Left lobe of liver (tissue), 2 donors: ENCODE data around the gene MGLL. TPM values are rescaled to one million over a fixed set of nuclear protein-coding genes. Genes with fewer than 3 reads are reported as not detected.

Experiments used
- ATAC-seq: fragments of 200-7000 bp; cut with Tn5 transposase; one replicate; pipeline ENCODE4 v1.9.1; 2020; ENCODE audit warnings: mild to moderate bottlenecking, moderate library complexity
- DNase-seq: peaks from one replicate; pipeline ENCODE4 v3.0.0-alpha.2; 2020; ENCODE audit warnings: low spot score
- total RNA-seq: library from RNA; stranded (reverse); gene quantifications from one replicate; pipeline ENCODE4 v1.2.1, GENCODE V29; 2021
- donor health status: DM: no; HTN: no; CAD: no; lungs with moderate emphysema.
- donor health status: DM: no; HTN: yes; CAD: no.

MGLL gene
- total RNA-seq, 1 donor from 2014 or later, result 139 TPM

DNA sequence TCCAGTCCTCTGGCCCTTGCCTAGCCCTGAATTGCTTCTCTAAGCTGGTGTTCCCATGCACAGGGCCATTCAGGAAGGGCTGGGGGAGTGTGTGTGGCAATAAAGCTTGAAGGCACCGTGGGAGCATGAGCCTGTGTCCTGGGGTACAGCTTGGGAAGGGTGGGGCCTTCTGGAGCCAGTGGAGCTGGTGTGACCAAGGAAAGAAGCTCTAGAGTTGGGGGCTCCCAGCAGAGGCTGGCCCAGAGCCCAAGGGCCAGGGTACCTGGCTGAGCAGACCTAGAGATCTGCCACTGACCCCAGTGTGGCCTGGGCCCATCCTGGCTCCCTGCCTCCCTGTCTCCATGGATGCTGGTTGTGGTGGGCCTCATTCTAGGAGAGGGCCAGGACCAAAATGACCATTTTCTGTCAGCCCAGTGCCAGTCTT lies 141.5 kb downstream of the MGLL start:
- ATAC-seq (no peak), DNase-seq (peak; percentile 41)

DNA sequence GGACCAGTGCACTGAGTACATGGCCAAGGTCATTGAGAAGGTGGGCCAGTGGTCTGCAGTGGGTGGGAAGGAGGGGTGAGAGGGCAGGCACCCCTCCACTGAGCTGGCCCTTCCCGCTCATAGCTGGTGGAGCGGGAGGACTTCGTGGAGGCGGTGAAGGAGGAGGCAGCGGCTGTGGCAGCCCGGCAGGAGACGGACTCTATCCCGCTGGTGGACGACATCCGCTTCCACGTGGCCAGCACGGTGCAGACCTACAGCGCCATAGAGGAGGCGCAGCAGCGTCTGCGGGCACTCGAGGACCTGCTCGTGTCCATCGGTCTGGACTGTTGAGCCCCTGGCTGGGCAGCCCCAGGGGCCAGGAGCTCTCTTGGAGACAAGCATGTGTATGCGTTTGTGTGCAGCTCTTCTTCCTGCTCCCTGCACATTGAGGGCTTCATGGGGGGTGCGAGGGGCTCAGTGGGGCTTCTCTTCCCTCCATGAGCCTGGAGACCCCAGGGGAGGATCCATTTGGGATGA lies 142.1 kb downstream of the MGLL start:
- DNase-seq (no peak), ATAC-seq (no peak)

DNA sequence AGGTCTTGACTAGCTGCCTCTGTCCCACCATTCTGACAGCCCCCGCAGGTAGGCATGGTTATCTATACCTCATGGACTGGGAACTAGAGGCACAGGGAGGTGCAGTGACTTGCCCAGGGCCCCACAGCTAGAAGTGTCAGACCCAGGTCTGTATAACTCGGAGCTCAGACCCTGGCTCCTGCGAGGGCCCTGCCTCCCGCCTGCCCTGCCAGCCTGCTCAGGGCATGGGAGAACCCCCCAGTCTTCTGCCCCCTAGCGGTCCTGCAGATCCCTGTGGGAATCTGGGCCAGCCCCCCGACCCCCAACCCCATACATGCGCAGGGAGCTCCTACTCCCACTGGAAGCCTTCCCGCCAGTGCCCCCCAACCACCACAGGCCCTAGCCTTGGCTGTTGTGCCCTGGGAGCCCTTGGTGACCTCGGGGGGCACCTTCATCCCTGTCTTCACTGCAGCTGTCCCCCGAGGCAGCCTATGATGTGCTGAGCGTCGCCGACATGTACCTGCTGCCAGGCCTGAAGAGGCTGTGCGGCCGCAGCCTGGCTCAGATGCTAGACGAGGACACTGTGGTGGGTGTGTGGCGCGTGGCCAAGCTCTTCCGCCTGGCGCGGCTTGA lies 142.7 kb downstream of the MGLL start:
- DNase-seq, result peak; percentile 44

DNA sequence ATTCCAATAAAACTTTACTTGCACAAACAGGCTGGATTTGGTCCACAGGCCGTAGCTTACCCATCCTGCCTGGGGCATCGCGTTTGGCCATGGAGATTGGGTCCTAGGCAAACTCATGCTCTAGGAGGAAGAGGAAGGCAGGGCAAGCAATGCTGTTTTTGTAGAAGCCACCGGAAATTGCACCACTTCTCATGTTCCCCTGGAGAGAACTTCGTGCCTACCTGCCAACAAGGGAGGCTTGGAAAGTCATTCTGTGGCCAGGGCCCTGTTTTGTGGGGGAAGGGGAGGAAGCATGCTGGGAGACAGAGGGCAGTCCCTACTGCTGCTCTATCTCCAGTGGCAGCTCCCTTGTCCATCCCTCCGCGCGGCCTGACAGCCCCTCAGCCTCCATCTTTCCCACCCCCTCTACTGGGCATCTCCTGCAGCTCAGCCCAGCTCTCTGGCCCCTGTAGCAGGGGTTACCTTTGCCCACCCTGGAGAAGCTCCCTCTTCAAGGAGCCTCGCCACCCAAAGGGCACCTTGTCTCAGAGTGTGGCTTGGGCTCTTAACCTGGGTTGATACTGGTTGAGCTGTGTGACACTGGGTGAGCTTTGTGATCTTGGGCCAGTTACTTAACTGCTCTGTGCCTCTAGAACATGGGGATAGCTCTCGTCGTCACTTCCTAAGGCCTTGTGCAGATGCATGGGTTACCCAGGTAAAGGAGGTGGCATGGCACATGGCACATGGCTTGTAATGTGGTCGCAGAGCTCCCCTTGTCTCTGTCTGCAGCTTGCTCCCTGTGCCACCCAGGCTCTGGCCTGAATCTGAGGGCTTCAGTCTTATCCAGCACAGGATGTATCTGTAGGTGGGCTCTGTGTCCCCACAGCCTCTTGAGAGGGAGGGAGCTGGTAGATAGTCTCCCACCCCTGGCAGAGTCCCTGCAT lies 143.4 kb downstream of the MGLL start:
- peak; percentile 53 for ATAC-seq
- DNase-seq, result peak; percentile 56

More for the DNA sequence above, 142.7 kb downstream of the MGLL start:
- ATAC-seq, result no peak

GRCh38 chr3:127678315-127678599 lies 144.1 kb downstream of the MGLL start:
- ATAC-seq (no peak), DNase-seq (no peak)

DNA sequence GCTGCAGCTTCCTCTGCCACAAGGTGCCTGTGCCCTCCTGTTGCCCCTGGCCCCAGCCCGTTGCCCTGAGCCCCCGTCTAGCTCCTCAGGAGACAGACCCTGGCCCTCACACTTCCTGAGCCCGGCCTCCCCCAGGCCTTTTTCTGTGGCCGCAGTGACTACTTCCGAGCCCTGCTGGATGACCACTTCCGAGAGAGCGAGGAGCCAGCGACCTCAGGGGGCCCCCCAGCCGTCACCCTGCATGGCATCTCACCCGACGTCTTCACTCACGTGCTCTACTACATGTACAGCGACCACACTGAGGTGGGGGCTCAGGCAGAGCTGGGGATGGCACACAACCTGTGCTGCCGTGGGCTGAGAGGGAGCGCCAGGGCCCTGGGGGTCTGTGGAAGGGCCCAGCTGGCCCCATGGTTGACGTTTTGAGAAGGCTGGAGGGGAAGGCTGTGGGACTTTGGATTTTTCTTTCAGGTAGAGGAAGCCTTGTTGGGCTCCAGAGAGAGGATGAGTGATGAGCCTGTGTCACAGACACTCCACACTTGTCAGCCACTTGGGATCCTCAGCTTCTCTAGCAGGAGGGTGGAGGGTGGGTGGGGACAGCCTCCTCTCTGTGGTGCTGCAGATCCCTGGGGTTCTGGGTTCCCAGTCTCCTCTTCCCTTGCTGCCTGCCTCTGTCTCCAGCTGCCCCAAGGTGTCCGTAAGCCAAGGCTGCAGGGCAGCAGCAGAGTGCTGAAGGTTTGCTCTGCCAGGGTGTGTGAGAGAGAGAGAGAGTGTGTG lies 144.6 kb downstream of the MGLL start:
- DNase-seq (peak; percentile 42), ATAC-seq (no peak)

GRCh38 chr3:127676921-127677351 lies 145.4 kb downstream of the MGLL start:
- DNase-seq (peak; percentile 45), ATAC-seq (no peak)

GRCh38 chr3:127676456-127676855 lies 145.9 kb downstream of the MGLL start:
- ATAC-seq, result no peak
- DNase-seq, result no peak

GRCh38 chr3:127675651-127676391 lies 146.5 kb downstream of the MGLL start:
- peak; percentile 45 for DNase-seq
- ATAC-seq, result no peak

DNA sequence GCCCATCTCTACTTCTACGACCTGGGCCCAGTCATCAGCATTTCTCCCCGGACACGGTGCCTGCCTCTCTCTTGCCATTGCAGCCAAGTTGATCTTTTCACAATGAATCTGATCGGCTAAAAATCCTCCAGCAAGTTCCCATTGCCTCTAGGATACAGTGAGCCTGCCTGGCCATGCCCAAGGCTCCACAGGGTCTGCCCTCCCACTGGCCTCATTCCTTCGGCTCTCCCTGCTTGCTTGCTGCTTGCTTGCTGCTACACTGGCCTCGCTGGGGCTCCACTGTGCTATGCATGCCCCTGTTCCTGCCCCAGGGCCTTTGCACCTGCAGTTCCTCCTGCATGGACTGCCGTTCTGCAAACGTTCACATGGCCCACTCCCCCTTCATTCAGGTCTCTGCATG lies 147.5 kb downstream of the MGLL start:
- DNase-seq (peak; percentile 27), ATAC-seq (no peak)

GRCh38 chr3:127674101-127674721 lies 148.1 kb downstream of the MGLL start:
- peak; percentile 35 for DNase-seq
- ATAC-seq, result no peak

- ATAC-seq, result peak; percentile 58
- DNase-seq, result peak; percentile 53
Observed at GRCh38 chr3:127673191-127674100, 148.9 kb downstream of the MGLL start.

- ATAC-seq, result peak; percentile 94
- DNase-seq, result peak; percentile 87
Observed at GRCh38 chr3:127672429-127673190, 149.7 kb downstream of the MGLL start, which contains the start of gene ABTB1. Gene ABTB1, plus strand, starts transcription at chr3:127672952. Its CDS starts 74 bp downstream, at chr3:127673026.

- peak; percentile 3 for ATAC-seq
- DNase-seq, result peak; percentile 47
Observed at GRCh38 chr3:127671523-127672428, 150.5 kb downstream of the MGLL start.

GRCh38 chr3:127670761-127671522 lies 151.4 kb downstream of the MGLL start:
- DNase-seq, result peak; percentile 44

GRCh38 chr3:127670229-127670559 lies 152.1 kb downstream of the MGLL start:
- no peak for ATAC-seq
- DNase-seq, result no peak

More at GRCh38 chr3:127670761-127671522, 151.4 kb downstream of the MGLL start:
- ATAC-seq, result no peak
